GM23248 (cell line): ENCODE results near the gene AKAP13.

Source experiments
- EZH2 ChIP-seq: fragments of 200-600 bp; sonication (generic); IDR thresholded peaks from 2 replicates; pipeline ENCODE4 v1.6.1; 2018; ENCODE audit warnings: antibody characterized with exemption, mild to moderate bottlenecking; ENCODE audit not compliant: insufficient read depth, poor library complexity, severe bottlenecking
- EZH2phosphoT487 ChIP-seq: fragments of 200-600 bp; sonication (generic); IDR thresholded peaks from 2 replicates; pipeline ENCODE4 v1.6.1; 2018; ENCODE audit warnings: antibody characterized with exemption, moderate library complexity, mild to moderate bottlenecking, low read depth; ENCODE audit not compliant: insufficient read depth

GRCh38 chr15:85642065-85642692 is 261.8 kb downstream of the AKAP13 start:
- no peak for TF ChIP-seq EZH2
- TF ChIP-seq EZH2phosphoT487: no peak
